ENCODE measurements around the gene FGF18.

FGF18 gene

GRCh38 chr5:171422902-171423663 is 3.6 kb downstream of the FGF18 start:
- intact Hi-C loops (cut with DNase I; ENCODE audit: low total_unique reads): loop anchor here (5.0 kb wide), 1 partner anchor 179 kb away; no protein-coding TSS in a partner anchor
- no peak for TF ChIP-seq CTCF (IDR thresholded peaks at IDR 0.05)
- H3K36me3 ChIP-seq: no peaks in the 10 kb centered on the region
- H3K9me3 ChIP-seq: no peaks in the 10 kb centered on the region
- no peak overlapping the region for H3K4me3 ChIP-seq
- H3K27ac ChIP-seq: no peak overlapping the region
- H3K27me3 ChIP-seq: no peaks in the 10 kb centered on the region
- peak in 1 of 2 donors; percentile 63 for DNase-seq
- peaks cover 0 to 35% (median 23%) of the 10 kb centered on the region in 4 donors for H3K4me1 ChIP-seq

DNA sequence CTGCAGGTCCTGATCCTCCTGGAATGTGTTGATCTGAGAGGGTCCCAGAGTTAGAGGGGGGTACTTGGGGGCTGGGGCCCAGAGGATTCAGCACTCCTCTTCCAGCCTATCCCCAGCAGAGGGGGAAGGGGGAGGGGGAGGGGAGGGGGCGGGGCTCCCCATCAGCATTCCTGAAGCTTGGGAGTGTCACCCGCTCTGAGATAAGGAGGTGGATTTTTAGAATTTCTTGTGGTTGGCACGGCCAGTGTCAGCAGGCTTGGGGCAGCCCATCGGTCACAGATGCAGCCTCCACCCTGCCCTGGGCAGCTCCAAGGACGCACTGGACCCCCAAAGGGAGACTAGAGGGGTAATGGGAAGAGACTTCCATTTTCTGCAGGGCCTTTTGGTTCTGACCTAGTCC is 5.3 kb downstream of the FGF18 start:
- peaks cover 0 to 19% (median 13%) of the 10 kb centered on the region in 4 donors for H3K4me1 ChIP-seq
- no peaks in the 10 kb centered on the region for H3K9me3 ChIP-seq
- intact Hi-C loops (cut with DNase I; ENCODE audit: low total_unique reads): loop anchor here (5.0 kb wide), 1 partner anchor 178 kb away; no protein-coding TSS in a partner anchor
- H3K27me3 ChIP-seq: no peaks in the 10 kb centered on the region
- no peak for TF ChIP-seq CTCF (IDR thresholded peaks at IDR 0.05)
- no peak overlapping the region for H3K27ac ChIP-seq
- DNase-seq: peak in 1 of 2 donors; percentile 37
- H3K4me3 ChIP-seq: no peak overlapping the region
- no peaks in the 10 kb centered on the region for H3K36me3 ChIP-seq

DNA sequence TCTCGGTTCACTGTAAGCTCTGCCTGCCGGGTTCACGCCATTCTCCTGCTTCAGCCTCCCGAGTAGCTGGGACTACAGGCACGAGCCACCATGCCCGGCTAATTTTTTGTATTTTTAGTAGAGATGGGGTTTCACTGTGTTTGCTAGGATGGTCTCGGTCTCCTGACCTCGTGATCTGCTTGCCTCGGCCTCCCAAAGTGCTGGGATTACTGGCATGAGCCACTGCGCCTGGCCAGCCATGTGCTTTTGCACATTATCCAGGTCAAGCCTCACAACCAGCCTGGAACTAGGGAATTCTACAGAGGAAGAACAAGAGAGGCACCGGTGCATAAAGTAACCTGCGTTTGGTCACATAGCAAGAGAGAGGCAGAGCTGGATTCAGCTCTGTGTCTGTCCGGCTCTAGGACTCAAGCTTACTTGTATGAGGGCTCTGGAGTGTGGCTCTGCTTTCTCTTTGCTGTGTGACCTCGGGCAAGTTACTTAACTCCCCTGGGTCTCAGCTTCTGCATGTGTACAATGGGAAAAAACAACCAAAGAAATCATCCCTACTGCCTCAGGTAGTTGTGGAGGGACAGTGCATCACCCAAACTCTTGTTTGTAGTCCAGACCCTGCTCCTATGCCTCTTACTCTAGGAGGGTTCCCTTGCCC is 6.3 kb downstream of the FGF18 start:
- no peak for TF ChIP-seq CTCF (IDR thresholded peaks at IDR 0.05)
- Histone ChIP-seq H3K4me1 (peaks cover 0 to 9% (median 4%) of the 10 kb centered on the region in 4 donors), H3K4me3 (no peak overlapping the region), H3K27ac (no peak overlapping the region), H3K36me3 (no peaks in the 10 kb centered on the region), H3K27me3 (no peaks in the 10 kb centered on the region), H3K9me3 (no peaks in the 10 kb centered on the region)
- DNase-seq: peak in 1 of 2 donors; percentile 56
- intact Hi-C loops (cut with DNase I; ENCODE audit: low total_unique reads): no loop called here

DNA sequence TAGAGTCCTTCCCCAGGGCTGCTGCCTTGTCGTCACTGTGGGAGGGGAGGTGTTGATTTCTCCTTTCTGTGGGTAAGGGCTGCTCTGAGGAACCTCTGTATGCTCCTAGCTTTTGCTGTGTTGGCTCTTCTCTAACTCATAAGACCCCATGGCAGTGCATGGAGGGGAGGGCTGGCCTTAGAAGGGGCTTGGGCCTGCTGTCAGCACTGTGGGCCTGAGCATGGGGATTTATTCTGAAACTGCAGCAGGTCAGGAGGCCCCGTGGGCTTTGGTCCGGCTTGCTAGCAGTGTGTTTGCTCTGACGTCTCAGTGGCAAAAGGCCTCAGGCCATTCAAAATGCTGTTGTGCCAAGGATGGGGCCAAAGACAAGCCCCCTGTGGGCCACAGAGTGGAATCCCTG is 6.8 kb downstream of the FGF18 start:
- no peak for TF ChIP-seq CTCF (IDR thresholded peaks at IDR 0.05)
- Histone ChIP-seq H3K27ac (no peak overlapping the region), H3K36me3 (no peaks in the 10 kb centered on the region), H3K27me3 (no peaks in the 10 kb centered on the region), H3K4me3 (no peak overlapping the region), H3K4me1 (peaks cover 0 to 4% (median 2%) of the 10 kb centered on the region in 4 donors), H3K9me3 (no peaks in the 10 kb centered on the region)
- intact Hi-C loops (cut with DNase I; ENCODE audit: low total_unique reads): no loop called here
- no peak for DNase-seq

DNA sequence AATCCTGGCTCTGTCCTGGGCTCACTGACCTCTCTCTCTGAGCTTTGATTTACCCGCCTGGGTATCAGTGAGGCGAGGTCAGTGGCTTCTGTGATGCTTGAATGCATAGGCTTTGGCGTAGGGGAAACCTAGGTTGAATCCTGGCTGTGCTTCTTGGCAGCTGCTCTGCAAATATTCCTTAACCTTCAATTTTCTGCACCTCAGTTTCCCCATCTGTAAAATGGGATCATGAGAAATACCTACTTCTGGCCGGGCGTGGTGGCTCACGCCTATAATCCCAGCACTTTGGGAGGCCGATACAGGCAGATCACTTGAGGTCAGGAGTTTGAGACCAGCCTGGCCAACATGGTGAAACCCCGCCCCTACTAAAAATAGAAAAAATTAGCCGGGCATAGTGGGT is 7.2 kb downstream of the FGF18 start:
- Histone ChIP-seq H3K9me3 (no peaks in the 10 kb centered on the region), H3K36me3 (no peaks in the 10 kb centered on the region), H3K4me3 (no peak overlapping the region), H3K27ac (no peak overlapping the region), H3K27me3 (no peaks in the 10 kb centered on the region), H3K4me1 (no peaks in the 10 kb centered on the region)
- TF ChIP-seq CTCF (IDR thresholded peaks at IDR 0.05): no peak
- intact Hi-C loops (cut with DNase I; ENCODE audit: low total_unique reads): no loop called here
- peak in 1 of 2 donors; percentile 43 for DNase-seq

Data from tibial artery (tissue), 4 donors.